NOMO-1 treated with DMSO at 0.1 percent for 48 hours (cell line): Measurements from ENCODE around the gene MAGI3.
"Not testable (repeated sequence)": the region's sequence is repeated elsewhere in the genome, so short reads cannot be mapped to it uniquely, and the experiment has no call there.

Experiments used
- DNase-seq: peaks from one replicate; lab custom pipeline; 2025; ENCODE audit not compliant: unreplicated experiment; lab: John Stamatoyannopoulos, UW

MAGI3 gene

DNA sequence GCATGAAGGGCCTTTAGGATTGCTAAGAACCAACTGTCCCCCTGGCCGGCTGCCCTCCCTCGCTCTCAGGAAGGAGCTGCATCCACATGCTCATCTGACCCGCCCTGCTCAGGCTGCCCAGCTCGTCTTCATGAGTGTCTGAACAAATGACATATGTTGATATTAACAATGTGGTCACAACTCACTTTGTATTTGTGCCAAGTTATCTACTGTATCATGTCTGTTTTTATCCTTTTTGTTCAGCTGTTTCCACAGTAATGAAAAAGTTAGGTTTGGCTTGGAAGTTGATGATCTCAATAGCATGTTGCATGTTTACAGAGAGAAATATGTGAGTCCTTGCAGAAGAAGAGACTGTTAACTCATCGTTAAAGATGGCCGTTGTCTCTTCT, 293.8 kb downstream of the MAGI3 start:
- DNase-seq: no peak

DNA sequence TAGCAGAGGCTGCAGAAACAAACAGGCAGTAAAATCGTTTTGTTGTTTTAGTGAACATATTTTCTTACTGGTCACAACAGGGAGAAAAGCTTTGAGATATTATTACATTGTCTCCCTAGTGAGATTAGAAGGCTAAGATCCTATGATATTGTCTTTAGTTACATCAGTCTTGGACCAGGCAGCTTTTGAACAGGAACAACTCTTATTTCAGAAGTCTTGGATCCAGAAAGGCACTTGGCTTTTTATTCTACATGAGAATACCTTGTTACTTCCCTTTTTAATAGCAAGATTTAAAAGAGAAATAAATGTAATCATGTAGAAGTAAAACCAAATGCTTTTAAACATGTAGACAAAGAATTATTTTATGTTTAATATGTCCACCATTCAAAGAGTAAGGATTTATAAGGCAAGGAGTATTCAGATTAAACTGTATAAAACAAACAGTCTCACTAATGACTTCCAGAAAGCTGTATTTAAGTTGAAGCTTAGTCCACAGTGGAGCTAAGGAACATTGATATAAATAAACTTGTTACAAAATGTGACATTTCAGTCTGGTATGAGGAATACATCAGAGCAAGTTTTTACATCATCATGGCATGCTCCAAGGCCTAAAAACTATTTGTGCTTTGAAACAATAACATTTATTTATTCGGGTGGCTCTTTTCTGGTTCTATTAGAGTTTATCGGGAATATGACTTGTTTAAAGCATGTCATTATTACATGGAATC, 296.7 kb downstream of the MAGI3 start:
- DNase-seq: no peak

DNA sequence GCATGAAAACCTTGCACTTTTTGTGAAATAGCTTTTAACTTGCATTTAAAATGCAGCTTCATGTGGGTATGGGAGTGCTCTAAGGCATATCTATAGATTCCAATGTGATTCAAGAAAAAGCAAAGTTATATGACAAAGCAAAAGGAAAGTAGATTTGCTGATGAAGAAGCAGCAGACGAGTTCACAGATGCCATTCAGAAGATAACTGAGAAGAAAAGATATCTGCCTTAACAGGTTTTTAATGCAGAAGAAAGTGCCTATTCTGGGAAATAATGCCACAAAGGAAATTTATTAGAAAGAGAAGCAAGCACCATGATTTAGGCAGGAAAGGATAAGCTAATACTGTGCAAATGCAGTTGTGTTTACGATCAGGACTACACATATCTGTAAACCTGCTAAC, 300.9 kb downstream of the MAGI3 start:
- DNase-seq: no peak

DNA sequence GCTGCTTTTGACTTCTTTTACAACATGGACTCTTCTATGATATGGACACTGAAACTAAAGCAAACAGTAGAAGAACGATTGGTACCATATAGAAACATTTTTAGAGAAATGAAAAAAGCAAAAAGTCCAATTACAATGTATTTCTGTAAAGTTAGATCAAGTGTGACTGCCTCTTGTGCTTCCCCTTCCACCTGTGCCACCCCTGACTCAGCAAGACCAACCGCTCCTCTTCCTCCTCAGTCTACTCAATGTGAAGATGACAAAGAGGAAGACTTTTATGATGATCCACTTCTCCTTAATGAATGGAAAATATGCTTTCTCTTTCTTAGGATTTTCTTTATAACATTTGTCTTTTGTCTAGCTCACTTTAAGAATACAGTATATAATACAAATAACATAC, 302.0 kb downstream of the MAGI3 start:
- DNase-seq: no peak

GRCh38 chr1:113692824-113693431, 302.6 kb downstream of the MAGI3 start:
- DNase-seq: no peak

DNA sequence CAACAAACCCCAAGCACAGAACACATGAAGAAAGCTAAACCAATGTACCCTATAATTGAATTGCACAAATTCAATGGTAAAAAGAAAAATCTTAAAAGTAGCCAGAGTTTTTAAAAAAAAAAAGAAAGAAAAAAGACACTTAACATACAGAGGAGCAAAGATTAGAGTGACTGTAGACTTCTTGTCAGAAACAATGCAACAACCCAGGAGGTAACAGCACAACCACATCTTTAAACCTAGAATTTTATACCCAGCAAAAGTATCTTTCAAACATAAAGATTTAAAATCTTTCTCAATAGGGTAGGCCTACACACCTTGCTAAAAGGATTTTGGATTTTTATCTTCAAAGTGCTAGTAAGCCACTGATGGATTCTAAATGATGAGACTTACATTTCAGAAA, 304.6 kb downstream of the MAGI3 start:
- DNase-seq: no peak

DNA sequence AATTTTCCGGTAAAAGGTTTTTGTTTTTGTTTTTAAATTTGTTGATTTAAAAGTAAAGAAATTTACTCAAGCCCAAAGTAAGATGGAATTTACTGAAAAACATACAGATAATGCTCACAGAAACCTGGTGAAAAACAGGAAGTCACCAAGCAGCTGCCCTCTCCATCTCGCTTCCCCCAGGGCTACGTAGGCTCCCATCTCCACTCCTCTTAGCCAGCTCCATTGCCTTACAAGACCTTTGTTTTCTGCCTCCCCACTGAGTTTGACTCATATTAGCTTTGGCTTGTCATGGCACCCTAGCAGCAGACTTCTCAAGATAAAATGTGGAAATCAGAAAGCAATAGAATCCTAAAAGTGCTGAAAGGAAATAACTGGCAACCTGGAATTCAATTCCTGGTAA, 311.1 kb downstream of the MAGI3 start:
- DNase-seq: peak; percentile 15

GRCh38 chr1:113714606-113715269, 324.4 kb downstream of the MAGI3 start:
- DNase-seq: no peak

DNA sequence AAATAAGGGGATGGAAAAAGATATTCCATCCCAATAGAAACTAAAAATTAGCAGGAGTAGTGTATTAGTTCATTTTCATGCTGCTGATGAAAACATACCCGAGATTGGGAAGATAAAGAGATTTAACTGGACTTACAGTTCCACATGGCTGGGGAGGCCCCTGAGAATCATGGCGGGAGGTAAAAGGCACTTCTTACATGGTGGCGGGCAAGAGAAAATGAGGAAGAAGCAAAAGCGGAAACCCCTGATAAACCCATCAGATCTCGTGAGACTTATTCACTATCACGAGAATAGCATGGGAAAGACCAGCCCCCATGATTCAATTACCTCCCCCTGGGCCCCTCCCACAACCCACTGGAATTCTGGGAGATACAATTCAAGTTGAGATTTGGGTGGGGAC, 327.2 kb downstream of the MAGI3 start:
- DNase-seq: not testable (repeated sequence)

GRCh38 chr1:113718621-113719020, 328.3 kb downstream of the MAGI3 start:
- DNase-seq: not testable (repeated sequence)

GRCh38 chr1:113721010-113721409, 330.7 kb downstream of the MAGI3 start:
- no peak for DNase-seq

DNA sequence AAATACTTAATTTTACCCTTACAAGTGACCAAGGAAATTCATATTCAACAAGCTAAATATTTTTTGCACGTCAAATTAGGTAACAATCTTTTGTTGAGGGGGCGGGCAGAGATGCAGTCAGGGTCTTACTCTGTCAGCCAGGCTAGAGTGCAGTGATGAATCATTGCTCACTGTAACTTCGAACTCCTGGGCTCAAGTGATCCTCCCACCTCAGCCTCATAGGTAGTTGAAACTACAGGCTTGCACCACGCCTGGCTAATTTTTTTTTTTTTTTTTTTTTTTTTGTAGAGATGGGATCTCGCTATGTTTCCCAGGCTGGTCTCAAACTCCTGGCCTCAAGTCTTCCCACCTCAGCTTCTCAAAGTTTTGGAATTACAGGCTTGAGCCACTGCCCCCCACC, 342.5 kb downstream of the MAGI3 start:
- no peak for DNase-seq

- DNase-seq: no peak
These were observed 344.2 kb downstream of the MAGI3 start for GRCh38 chr1:113734357-113735055.
